Measurements from ENCODE around the gene AGBL4. TPM values are rescaled to one million over a fixed set of nuclear protein-coding genes. Genes with fewer than 3 reads are reported as not detected.

AGBL4 gene
- total RNA-seq, 4 donors from 2014 or later, result 0.19 to 1.0 (median 1.0) TPM; not detected in 1

DNA sequence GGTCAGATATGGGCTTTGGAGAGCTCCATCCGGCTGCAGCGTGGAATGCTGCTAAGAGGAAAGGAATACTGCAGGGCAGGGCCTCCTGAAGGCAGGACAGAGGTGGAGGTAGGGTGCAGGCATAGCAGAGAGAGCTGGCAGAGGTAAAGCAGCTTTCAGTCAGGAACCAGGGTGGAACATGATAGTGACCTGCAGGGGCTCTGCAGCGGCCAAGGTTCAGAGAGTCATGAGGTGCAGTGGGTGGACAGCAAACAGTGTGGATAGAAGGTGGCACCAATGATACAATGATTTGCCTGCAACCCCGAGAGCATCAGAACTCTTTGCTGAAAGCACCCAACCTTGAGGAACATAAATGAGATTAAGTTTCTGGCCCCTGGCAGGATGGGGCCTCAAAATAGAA is 1366.3 kb downstream of the AGBL4 start:
- TF ChIP-seq POLR2AphosphoS5 (IDR thresholded peaks at IDR 0.05) (no peak), POLR2A (IDR thresholded peaks at IDR 0.05) (no peak)
- Histone ChIP-seq H3K27me3 (no peaks in the 10 kb centered on the region), H3K4me1 (no peaks in the 10 kb centered on the region), H3K4me3 (no peak overlapping the region), H3K36me3 (no peaks in the 10 kb centered on the region), H3K9me3 (no peaks in the 10 kb centered on the region), H3K27ac (no peak overlapping the region)
- 81% methylated on average over 4 of the region's 4 CpGs for WGBS
- DNase-seq (ENCODE audit: low spot score in 2 of 2), result no peak

GRCh38 chr1:48654606-48655210 is 1369.0 kb downstream of the AGBL4 start:
- 76% methylated on average over 5 of the region's 8 CpGs for WGBS
- H3K9me3 ChIP-seq, result no peaks in the 10 kb centered on the region
- no peak for TF ChIP-seq EP300 (IDR thresholded peaks at IDR 0.05)
- TF ChIP-seq, protein P1, sequence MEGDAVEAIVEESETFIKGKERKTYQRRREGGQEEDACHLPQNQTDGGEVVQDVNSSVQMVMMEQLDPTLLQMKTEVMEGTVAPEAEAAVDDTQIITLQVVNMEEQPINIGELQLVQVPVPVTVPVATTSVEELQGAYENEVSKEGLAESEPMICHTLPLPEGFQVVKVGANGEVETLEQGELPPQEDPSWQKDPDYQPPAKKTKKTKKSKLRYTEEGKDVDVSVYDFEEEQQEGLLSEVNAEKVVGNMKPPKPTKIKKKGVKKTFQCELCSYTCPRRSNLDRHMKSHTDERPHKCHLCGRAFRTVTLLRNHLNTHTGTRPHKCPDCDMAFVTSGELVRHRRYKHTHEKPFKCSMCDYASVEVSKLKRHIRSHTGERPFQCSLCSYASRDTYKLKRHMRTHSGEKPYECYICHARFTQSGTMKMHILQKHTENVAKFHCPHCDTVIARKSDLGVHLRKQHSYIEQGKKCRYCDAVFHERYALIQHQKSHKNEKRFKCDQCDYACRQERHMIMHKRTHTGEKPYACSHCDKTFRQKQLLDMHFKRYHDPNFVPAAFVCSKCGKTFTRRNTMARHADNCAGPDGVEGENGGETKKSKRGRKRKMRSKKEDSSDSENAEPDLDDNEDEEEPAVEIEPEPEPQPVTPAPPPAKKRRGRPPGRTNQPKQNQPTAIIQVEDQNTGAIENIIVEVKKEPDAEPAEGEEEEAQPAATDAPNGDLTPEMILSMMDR (IDR thresholded peaks at IDR 0.05), result no peak
- TF ChIP-seq POLR2AphosphoS5 (IDR thresholded peaks at IDR 0.05), result no peak
- TF ChIP-seq POLR2A (IDR thresholded peaks at IDR 0.05), result no peak
- H3K27me3 ChIP-seq, result no peaks in the 10 kb centered on the region
- H3K27ac ChIP-seq, result no peak overlapping the region
- H3K4me1 ChIP-seq, result no peaks in the 10 kb centered on the region
- no peak overlapping the region for H3K4me3 ChIP-seq
- DNase-seq (ENCODE audit: low spot score in 2 of 2), result no peak
- no peaks in the 10 kb centered on the region for H3K36me3 ChIP-seq

GRCh38 chr1:48652334-48652733 is 1371.4 kb downstream of the AGBL4 start:
- no peak for TF ChIP-seq POLR2A (IDR thresholded peaks at IDR 0.05)
- TF ChIP-seq, protein P1 (IDR thresholded peaks at IDR 0.05), result no peak
- no peak for TF ChIP-seq POLR2AphosphoS5 (IDR thresholded peaks at IDR 0.05)
- TF ChIP-seq EP300 (IDR thresholded peaks at IDR 0.05), result no peak
- no peak for DNase-seq (ENCODE audit: low spot score in 2 of 2)
- Histone ChIP-seq H3K27me3 (no peaks in the 10 kb centered on the region), H3K4me3 (no peak overlapping the region), H3K27ac (no peak overlapping the region), H3K9me3 (no peaks in the 10 kb centered on the region), H3K4me1 (no peaks in the 10 kb centered on the region), H3K36me3 (no peaks in the 10 kb centered on the region)
- 83% methylated on average over 6 of the region's 6 CpGs for WGBS

GRCh38 chr1:48649880-48650279 is 1373.9 kb downstream of the AGBL4 start:
- TF ChIP-seq, protein P1 (IDR thresholded peaks at IDR 0.05), result no peak
- TF ChIP-seq EP300 (IDR thresholded peaks at IDR 0.05), result no peak
- TF ChIP-seq POLR2A (IDR thresholded peaks at IDR 0.05), result no peak
- TF ChIP-seq POLR2AphosphoS5 (IDR thresholded peaks at IDR 0.05), result no peak
- Histone ChIP-seq H3K27me3 (no peaks in the 10 kb centered on the region), H3K36me3 (no peaks in the 10 kb centered on the region), H3K9me3 (no peaks in the 10 kb centered on the region), H3K27ac (no peak overlapping the region), H3K4me1 (no peaks in the 10 kb centered on the region), H3K4me3 (no peak overlapping the region)
- WGBS, result 89% methylated on average over 3 of the region's 3 CpGs
- DNase-seq (ENCODE audit: low spot score in 2 of 2), result no peak

- no peak overlapping the region for H3K4me3 ChIP-seq
- no peak for TF ChIP-seq POLR2AphosphoS5 (IDR thresholded peaks at IDR 0.05)
- TF ChIP-seq POLR2A (IDR thresholded peaks at IDR 0.05), result no peak
- TF ChIP-seq, protein P1 (IDR thresholded peaks at IDR 0.05), result no peak
- TF ChIP-seq EP300 (IDR thresholded peaks at IDR 0.05), result no peak
- H3K27me3 ChIP-seq, result peaks cover 7% of the 10 kb centered on the region
- no peak for DNase-seq (ENCODE audit: low spot score in 2 of 2)
- H3K36me3 ChIP-seq, result no peaks in the 10 kb centered on the region
- no peak overlapping the region for H3K27ac ChIP-seq
- no peaks in the 10 kb centered on the region for H3K9me3 ChIP-seq
- no peaks in the 10 kb centered on the region for H3K4me1 ChIP-seq
- WGBS, result 60% methylated on average over 4 of the region's 4 CpGs
These were observed 1377.9 kb downstream of the AGBL4 start for GRCh38 chr1:48645883-48646282.
